Endothelial cell of umbilical vein (primary cell): ENCODE measurements around the gene ARID1B. TPM values are rescaled to one million over a fixed set of nuclear protein-coding genes. Genes with fewer than 3 reads are reported as not detected.

Experiments used
- BruUV-seq: library from RNA; stranded (reverse); fragments of 400-500 nt; replicated peaks from 2 replicates; lab custom pipeline; 2021; lab: Mats Ljungman, UMichigan
- CTCF ChIA-PET: fragments of 300-600, 350-600 bp; sonication (Branson Sonifier 250); formaldehyde crosslinking; loops from one replicate; lab custom pipeline; 2021; ENCODE audit warnings: antibody characterized with exemption, inconsistent platforms; lab: Charles Lee
- POLR2A ChIA-PET: fragments of 300-600, 350-600 bp; sonication (Branson Sonifier 250); formaldehyde crosslinking; loops from one replicate; lab custom pipeline; 2021; ENCODE audit warnings: antibody characterized with exemption, inconsistent platforms; lab: Charles Lee
- DNase-seq: peaks from one replicate; pipeline ENCODE4 v3.0.0-alpha.2; 2011; ENCODE audit warnings: low read depth, low spot score
- FAIRE-seq: peaks from 2 replicates; lab custom pipeline; 2011; peaks lifted over from hg19 to GRCh38; lab: Jason Lieb, UNC
- H2AFZ ChIP-seq: 2 replicates; pipeline ENCODE4 v1.6.0; 2012; ENCODE audit warnings: low read depth, low read length, control low read depth, inconsistent platforms
- H3K27ac ChIP-seq: 2 replicates; pipeline ENCODE4 v1.5.1; 2011; ENCODE audit warnings: low read depth, mild to moderate bottlenecking, control low read depth, low read length, moderate library complexity; ENCODE audit not compliant: insufficient read depth
- H3K27me3 ChIP-seq, 2 experiments: 2 replicates each; pipeline versions ENCODE4 v1.6.0 to v1.6.1; 2011; ENCODE audit warnings: low read length in 2 of 2, mixed read lengths in 1 of 2; ENCODE audit not compliant: control insufficient read depth in 2 of 2, insufficient read depth in 2 of 2
- H3K36me3 ChIP-seq, 2 experiments: 2 replicates in 1 of 2; 3 replicates in 1 of 2; pipeline ENCODE4 v1.5.1; 2011; ENCODE audit warnings: low read length in 2 of 2, mild to moderate bottlenecking in 1 of 2, moderate library complexity in 1 of 2; ENCODE audit not compliant: control insufficient read depth in 2 of 2, insufficient read depth in 2 of 2; ENCODE audit errors: extremely low read depth in 1 of 2
- H3K4me1 ChIP-seq: 3 replicates; pipeline ENCODE4 v1.5.1; 2011; ENCODE audit warnings: mild to moderate bottlenecking, low read length; ENCODE audit not compliant: control insufficient read depth, insufficient read depth; ENCODE audit errors: extremely low read depth
- H3K4me2 ChIP-seq: 2 replicates; pipeline ENCODE4 v1.6.1; 2011; ENCODE audit warnings: low read length, control low read depth, mixed read lengths; ENCODE audit not compliant: insufficient read depth
- H3K4me3 ChIP-seq, 3 experiments: fragments of 200-600 bp in 1 of 3; sonication (generic), shearing (Covaris generic) in 1 of 3; replicated peaks in 1 of 3; 2 replicates each; pipeline ENCODE4 v1.5.1; 2011 to 2016; ENCODE audit warnings: control low read depth in 3 of 3, low read length in 3 of 3, mild to moderate bottlenecking in 2 of 3, inconsistent platforms in 1 of 3, low read depth in 1 of 3, moderate library complexity in 1 of 3; ENCODE audit not compliant: insufficient read depth in 1 of 3
- H3K79me2 ChIP-seq: 2 replicates; pipeline ENCODE4 v1.6.0; 2012; ENCODE audit warnings: low read length, inconsistent platforms; ENCODE audit not compliant: control insufficient read depth, insufficient read depth
- H3K9ac ChIP-seq: replicated peaks from 2 replicates; pipeline ENCODE3; 2011; ENCODE audit warnings: low read length, control low read depth; ENCODE audit not compliant: insufficient read depth; ENCODE audit errors: extremely low read depth
- H3K9me1 ChIP-seq: replicated peaks from 3 replicates; pipeline ENCODE4 v1.6.0; 2011; ENCODE audit warnings: mild to moderate bottlenecking, low read length; ENCODE audit not compliant: control insufficient read depth, insufficient read depth; ENCODE audit errors: extremely low read depth
- H3K9me3 ChIP-seq: replicated peaks from 2 replicates; pipeline ENCODE4 v1.5.1; 2012; ENCODE audit warnings: low read length, inconsistent platforms; ENCODE audit not compliant: control insufficient read depth, insufficient read depth
- H4K20me1 ChIP-seq: replicated peaks from 2 replicates; pipeline ENCODE3; 2011; ENCODE audit warnings: mild to moderate bottlenecking, low read length; ENCODE audit not compliant: control insufficient read depth, insufficient read depth; ENCODE audit errors: extremely low read depth
- EZH2 ChIP-seq: IDR thresholded peaks from 2 replicates; pipeline ENCODE4 v1.6.1; 2012; ENCODE audit warnings: borderline replicate concordance, low read depth, mild to moderate bottlenecking, moderate library complexity, low read length, inconsistent platforms; ENCODE audit not compliant: severe bottlenecking
- FOS ChIP-seq: IDR thresholded peaks from 2 replicates; pipeline ENCODE4 v1.6.1; 2011; ENCODE audit warnings: mild to moderate bottlenecking, low read length, moderate library complexity, borderline replicate concordance; ENCODE audit not compliant: insufficient read depth
- GATA2 ChIP-seq: IDR thresholded peaks from 2 replicates; pipeline ENCODE4 v1.7.0; 2011; ENCODE audit warnings: low read depth, mild to moderate bottlenecking, moderate library complexity, mixed read lengths, low read length; ENCODE audit not compliant: insufficient read length, insufficient read depth
- JUN ChIP-seq: IDR thresholded peaks from 2 replicates; pipeline ENCODE4 v1.6.1; 2011; ENCODE audit warnings: borderline replicate concordance, low read depth; ENCODE audit not compliant: insufficient read length, insufficient read depth
- MAX ChIP-seq: IDR thresholded peaks from 2 replicates; pipeline ENCODE4 v1.6.1; 2011; ENCODE audit not compliant: insufficient read depth, insufficient read length
- MYC ChIP-seq: IDR thresholded peaks from one replicate; pipeline ENCODE4 v1.6.1; 2011; ENCODE audit warnings: mild to moderate bottlenecking, low read depth, low read length
- POLR2A ChIP-seq: IDR thresholded peaks from 2 replicates; pipeline ENCODE4 v1.6.1; 2012; ENCODE audit warnings: low read depth, mild to moderate bottlenecking, control low read depth, low read length
- POLR2AphosphoS5 ChIP-seq: IDR thresholded peaks from 2 replicates; pipeline ENCODE4 v1.6.1; 2012; ENCODE audit warnings: low read depth, mild to moderate bottlenecking, control low read depth, low read length, moderate library complexity; ENCODE audit not compliant: insufficient read depth
- dilution Hi-C: fragments of 300-500 bp; cut with MboI; formaldehyde crosslinking; loops from one replicate; pipeline ENCODE4 v1.15.0; 2019; ENCODE audit warnings: low sequenced_read_pairs; ENCODE audit not compliant: extremely low pct_ligation_motif_present
- intact Hi-C: fragments of 100-400 bp; cut with micrococcal nuclease; formaldehyde crosslinking; loops from one replicate; pipeline ENCODE4 v1.10.0; 2022
- polyA plus RNA-seq, 4 experiments: library from polyadenylated mRNA; depleted of rRNA in 3 of 4; stranded (reverse) in 3 of 4; unstranded in 1 of 4; fragments of >200 nt; gene quantifications; 2 replicates each; pipeline versions ENCODE4 v1.2.1 to v1.2.3, GENCODE V29; 2011 to 2012; ENCODE audit warnings: missing spikeins in 1 of 4
- total RNA-seq: library from RNA; stranded (reverse); gene quantifications from 2 replicates; pipeline ENCODE4 v1.2.3, GENCODE V29; 2021
- TF ChIP-seq, protein P1 (sequence below), 2 donors: IDR thresholded peaks; 1 replicate in 1 of 2; 2 replicates in 1 of 2; pipeline ENCODE4 v1.5.1; 2011; ENCODE audit warnings: low read length in 2 of 2, mild to moderate bottlenecking in 2 of 2, moderate library complexity in 2 of 2, control low read depth in 1 of 2, inconsistent platforms in 1 of 2, low read depth in 1 of 2; ENCODE audit not compliant: insufficient read depth in 1 of 2; ENCODE audit errors: extremely low read depth in 1 of 2

The ARID1B gene
- total and polyA plus RNA-seq, 2 donors (not counting 3 experiments of a cell fraction or from before 2014, with no cell fraction given) = 21.8 to 89.5 TPM

- H3K4me2 ChIP-seq = no peak overlapping the region
- BruUV-seq = no TSS peak
- peaks cover 8% of the 10 kb centered on the region for H4K20me1 ChIP-seq
- H3K27ac ChIP-seq = no peak overlapping the region
- POLR2A ChIA-PET = no interaction called here
- no peak overlapping the region for H3K4me3 ChIP-seq
- FAIRE-seq = peak; percentile 18
- no peak overlapping the region for H3K9ac ChIP-seq
- H2AFZ ChIP-seq = no peak overlapping the region
- H3K79me2 ChIP-seq = peaks cover 96% of the 10 kb centered on the region
- H3K9me3 ChIP-seq = no peaks in the 10 kb centered on the region
- H3K27me3 ChIP-seq = no peaks in the 10 kb centered on the region
- no peaks in the 10 kb centered on the region for H3K4me1 ChIP-seq
- CTCF ChIA-PET = interaction anchor here (0.9 to 1.5 kb wide), 3 partner anchors 9 to 43 kb away, joined by 3 to 5 read pairs (median 3); no protein-coding TSS in a partner anchor
- DNase-seq = peak; percentile 41
- H3K36me3 ChIP-seq = no peaks in the 10 kb centered on the region
- H3K9me1 ChIP-seq = no peaks in the 10 kb centered on the region
- no peak for TF ChIP-seq FOS
- no peak for TF ChIP-seq GATA2
- no peak for TF ChIP-seq EZH2
- TF ChIP-seq POLR2A = no peak
- TF ChIP-seq JUN = no peak
- TF ChIP-seq MYC = no peak
- no peak for TF ChIP-seq POLR2AphosphoS5
- TF ChIP-seq, protein P1, sequence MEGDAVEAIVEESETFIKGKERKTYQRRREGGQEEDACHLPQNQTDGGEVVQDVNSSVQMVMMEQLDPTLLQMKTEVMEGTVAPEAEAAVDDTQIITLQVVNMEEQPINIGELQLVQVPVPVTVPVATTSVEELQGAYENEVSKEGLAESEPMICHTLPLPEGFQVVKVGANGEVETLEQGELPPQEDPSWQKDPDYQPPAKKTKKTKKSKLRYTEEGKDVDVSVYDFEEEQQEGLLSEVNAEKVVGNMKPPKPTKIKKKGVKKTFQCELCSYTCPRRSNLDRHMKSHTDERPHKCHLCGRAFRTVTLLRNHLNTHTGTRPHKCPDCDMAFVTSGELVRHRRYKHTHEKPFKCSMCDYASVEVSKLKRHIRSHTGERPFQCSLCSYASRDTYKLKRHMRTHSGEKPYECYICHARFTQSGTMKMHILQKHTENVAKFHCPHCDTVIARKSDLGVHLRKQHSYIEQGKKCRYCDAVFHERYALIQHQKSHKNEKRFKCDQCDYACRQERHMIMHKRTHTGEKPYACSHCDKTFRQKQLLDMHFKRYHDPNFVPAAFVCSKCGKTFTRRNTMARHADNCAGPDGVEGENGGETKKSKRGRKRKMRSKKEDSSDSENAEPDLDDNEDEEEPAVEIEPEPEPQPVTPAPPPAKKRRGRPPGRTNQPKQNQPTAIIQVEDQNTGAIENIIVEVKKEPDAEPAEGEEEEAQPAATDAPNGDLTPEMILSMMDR (IDR thresholded peaks at IDR 0.05; ENCODE audit: extremely low read depth in 1 of 2, insufficient read depth in 1 of 2, low read depth in 1 of 2, low read length in 2 of 2) = no peak
- no peak for TF ChIP-seq MAX
- dilution Hi-C loops (no loop called here), intact Hi-C loops (no loop called here)
These were observed 31.9 kb downstream of the ARID1B start for GRCh38 chr6:156809034-156809433.
